H1 (cell line): Measurements from ENCODE around the gene KCTD20. TPM values are rescaled to one million over a fixed set of nuclear protein-coding genes. Genes with fewer than 3 reads are reported as not detected.

Experiments used
- CTCF ChIA-PET: fragments of 300-600 bp; sonication (Branson Sonifier 250); formaldehyde crosslinking; loops from one replicate; lab custom pipeline; 2021; ENCODE audit not compliant: partially characterized antibody; lab: Charles Lee
- POLR2A ChIA-PET: fragments of 300-600 bp; sonication (Branson Sonifier 250); formaldehyde crosslinking; loops from one replicate; lab custom pipeline; 2021; ENCODE audit warnings: inconsistent platforms; ENCODE audit not compliant: partially characterized antibody; lab: Charles Lee
- DNase-seq, 2 experiments: peaks; one replicate each; pipeline versions ENCODE4 v3.0.0 to v3.0.0-alpha.2; 2010 to 2022; ENCODE audit warnings: low spot score in 2 of 2, low read depth in 1 of 2, mixed read lengths in 1 of 2
- FAIRE-seq: peaks from 2 replicates; lab custom pipeline; 2011; peaks lifted over from hg19 to GRCh38; lab: Jason Lieb, UNC
- H2AFZ ChIP-seq: 2 replicates; pipeline ENCODE4 v1.8.1; 2012; ENCODE audit warnings: low read length, inconsistent platforms
- H2AK5ac ChIP-seq: 2 replicates; pipeline ENCODE4 v1.6.1; 2013; ENCODE audit warnings: low read depth, low read length
- H2BK120ac ChIP-seq: replicated peaks from 2 replicates; pipeline ENCODE3; 2013; ENCODE audit warnings: low read depth, low read length, inconsistent platforms
- H2BK12ac ChIP-seq: 2 replicates; pipeline ENCODE4 v1.6.1; 2013; ENCODE audit warnings: low read depth, low read length
- H2BK15ac ChIP-seq: 2 replicates; pipeline ENCODE4 v1.6.1; 2013; ENCODE audit warnings: low read length
- H2BK20ac ChIP-seq: 2 replicates; pipeline ENCODE4 v1.6.1; 2013; ENCODE audit warnings: low read length
- H2BK5ac ChIP-seq: 2 replicates; pipeline ENCODE4 v1.6.1; 2013; ENCODE audit warnings: low read depth, low read length
- H3K14ac ChIP-seq: 2 replicates; pipeline ENCODE4 v1.6.1; 2013; ENCODE audit warnings: inconsistent platforms; ENCODE audit not compliant: insufficient read length
- H3K18ac ChIP-seq: 2 replicates; pipeline ENCODE4 v1.6.1; 2013; ENCODE audit warnings: low read length; ENCODE audit errors: extremely low read depth
- H3K23ac ChIP-seq: 2 replicates; pipeline ENCODE4 v1.6.1; 2013; ENCODE audit warnings: inconsistent platforms; ENCODE audit not compliant: insufficient read length
- H3K23me2 ChIP-seq: 2 replicates; pipeline ENCODE4 v1.6.1; 2013; ENCODE audit warnings: low read depth, low read length
- H3K27ac ChIP-seq: 2 replicates; pipeline ENCODE4 v1.6.1; 2011; ENCODE audit warnings: low read depth, low read length, inconsistent platforms
- H3K27me3 ChIP-seq, 4 experiments: replicated peaks in 1 of 4; 1 replicate in 1 of 4; 2 replicates in 3 of 4; pipeline versions ENCODE4 v1.6.1 to v1.8.1; 2011 to 2013; ENCODE audit warnings: low read length in 3 of 4, mild to moderate bottlenecking in 3 of 4, inconsistent platforms in 2 of 4, mixed read lengths in 2 of 4, moderate library complexity in 1 of 4; ENCODE audit not compliant: control insufficient read depth in 3 of 4, insufficient read depth in 3 of 4; ENCODE audit errors: extremely low read depth in 1 of 4
- H3K36me3 ChIP-seq, 4 experiments: 2 replicates each; pipeline versions ENCODE4 v1.6.1 to v1.8.1; 2011 to 2013; ENCODE audit warnings: mild to moderate bottlenecking in 4 of 4, low read length in 3 of 4, moderate library complexity in 2 of 4, control low read depth in 1 of 4, inconsistent platforms in 1 of 4; ENCODE audit not compliant: insufficient read depth in 4 of 4, control insufficient read depth in 2 of 4
- H3K4ac ChIP-seq: replicated peaks from 2 replicates; pipeline ENCODE3; 2013; ENCODE audit warnings: low read length, low read depth, mixed read lengths, inconsistent platforms; ENCODE audit not compliant: insufficient read length
- H3K4me1 ChIP-seq, 4 experiments: replicated peaks in 1 of 4; 1 replicate in 1 of 4; 2 replicates in 3 of 4; pipeline versions ENCODE4 v1.6.1 to v1.8.1; 2011 to 2013; ENCODE audit warnings: low read length in 3 of 4, inconsistent platforms in 2 of 4, mixed read lengths in 1 of 4; ENCODE audit not compliant: insufficient read depth in 4 of 4, control insufficient read depth in 3 of 4
- H3K4me2 ChIP-seq, 2 experiments: 2 replicates each; pipeline versions ENCODE4 v1.6.1 to v1.8.1; 2011 to 2013; ENCODE audit warnings: low read depth in 2 of 2, low read length in 2 of 2, control low read depth in 1 of 2, inconsistent platforms in 1 of 2, mild to moderate bottlenecking in 1 of 2; ENCODE audit not compliant: insufficient read depth in 1 of 2
- H3K4me3 ChIP-seq, 4 experiments: fragments of 200-600, 300-600 bp in 1 of 4; sonication (generic), shearing (Covaris generic), sonication (Bioruptor Twin) in 1 of 4; 2 replicates each; pipeline versions ENCODE4 v1.5.1 to v1.8.1; 2011 to 2016; ENCODE audit warnings: low read length in 4 of 4, low read depth in 3 of 4, control low read depth in 2 of 4, inconsistent platforms in 2 of 4, mild to moderate bottlenecking in 2 of 4, mixed read lengths in 1 of 4, moderate library complexity in 1 of 4; ENCODE audit not compliant: insufficient read depth in 2 of 4; ENCODE audit errors: extremely low read depth in 1 of 4
- H3K56ac ChIP-seq: replicated peaks from 2 replicates; pipeline ENCODE3; 2013; ENCODE audit warnings: low read depth, mild to moderate bottlenecking, mixed read lengths, low read length, inconsistent platforms; ENCODE audit not compliant: insufficient read length
- H3K79me1 ChIP-seq: 2 replicates; pipeline ENCODE4 v1.6.1; 2013; ENCODE audit warnings: low read depth, low read length, control low read depth
- H3K79me2 ChIP-seq, 2 experiments: 2 replicates each; pipeline versions ENCODE4 v1.6.1 to v1.8.1; 2012 to 2013; ENCODE audit warnings: low read length in 2 of 2, mild to moderate bottlenecking in 2 of 2, inconsistent platforms in 1 of 2; ENCODE audit not compliant: insufficient read depth in 2 of 2, control insufficient read depth in 1 of 2
- H3K9ac ChIP-seq, 4 experiments: replicated peaks in 1 of 4; 1 replicate in 1 of 4; 2 replicates in 3 of 4; pipeline versions ENCODE4 v1.6.1 to v1.8.1; 2011 to 2013; ENCODE audit warnings: low read depth in 3 of 4, low read length in 3 of 4, control low read depth in 2 of 4, mild to moderate bottlenecking in 2 of 4, moderate library complexity in 2 of 4, inconsistent platforms in 1 of 4; ENCODE audit errors: extremely low read depth in 1 of 4
- H3K9me3 ChIP-seq, 2 experiments: 2 replicates each; pipeline versions ENCODE4 v1.6.1 to v1.8.1; 2012 to 2013; ENCODE audit warnings: mild to moderate bottlenecking in 2 of 2, moderate library complexity in 2 of 2, control low read depth in 1 of 2, inconsistent platforms in 1 of 2, low read depth in 1 of 2, low read length in 1 of 2, mixed read lengths in 1 of 2; ENCODE audit not compliant: insufficient read depth in 2 of 2
- H4K20me1 ChIP-seq, 2 experiments: replicated peaks in 1 of 2; 2 replicates each; pipeline versions ENCODE3 to v1.8.1; 2011 to 2013; ENCODE audit warnings: inconsistent platforms in 2 of 2, low read length in 2 of 2, mild to moderate bottlenecking in 1 of 2; ENCODE audit not compliant: insufficient read depth in 2 of 2, control insufficient read depth in 1 of 2
- H4K5ac ChIP-seq: 2 replicates; pipeline ENCODE4 v1.6.1; 2013; ENCODE audit warnings: low read length, low read depth, mixed read lengths, inconsistent platforms; ENCODE audit not compliant: insufficient read length
- H4K8ac ChIP-seq: 2 replicates; pipeline ENCODE4 v1.8.0; 2013; ENCODE audit warnings: mild to moderate bottlenecking, moderate library complexity, low read length, inconsistent platforms; ENCODE audit not compliant: insufficient read depth; ENCODE audit errors: extremely low read depth
- H4K91ac ChIP-seq: replicated peaks from 2 replicates; pipeline ENCODE3; 2013; ENCODE audit warnings: low read length, mixed read lengths, inconsistent platforms; ENCODE audit not compliant: insufficient read length
- BCL11A ChIP-seq, 2 experiments: IDR thresholded peaks; one replicate each; pipeline ENCODE4 v1.6.1; 2011; ENCODE audit warnings: low read depth in 2 of 2, low read length in 2 of 2, mild to moderate bottlenecking in 2 of 2
- EZH2 ChIP-seq: fragments of 200-600 bp; sonication (generic); IDR thresholded peaks from 2 replicates; pipeline ENCODE4 v1.7.1; 2012; ENCODE audit warnings: low read depth, mild to moderate bottlenecking, moderate library complexity, low read length, inconsistent platforms; ENCODE audit not compliant: severe bottlenecking
- POU5F1 ChIP-seq: IDR thresholded peaks from 2 replicates; pipeline ENCODE4 v1.6.1; 2011; ENCODE audit warnings: low read depth, mild to moderate bottlenecking, low read length, moderate library complexity
- RNF2 ChIP-seq: fragments of 200-900, 300-1000 bp; sonication (generic); IDR thresholded peaks from 2 replicates; pipeline ENCODE4 v1.7.1; 2016; ENCODE audit warnings: borderline replicate concordance, low read depth, mild to moderate bottlenecking, antibody characterized with exemption, low read length; ENCODE audit not compliant: poor library complexity, severe bottlenecking; ENCODE audit errors: missing control alignments
- SP2 ChIP-seq: IDR thresholded peaks from 2 replicates; pipeline ENCODE4 v1.6.1; 2012; ENCODE audit warnings: mild to moderate bottlenecking, low read length, inconsistent platforms
- TAF1 ChIP-seq: IDR thresholded peaks from 2 replicates; pipeline ENCODE4 v1.6.1; 2011; ENCODE audit warnings: mild to moderate bottlenecking, low read depth, low read length
- WGBS, 2 experiments: shearing (Covaris generic) in 1 of 2; methylation state at CpG; one replicate each; pipeline versions ENCODE4 v1.1.6 to v1.1.7; 2013 to 2015; ENCODE audit warnings: low lambda C conversion rate in 2 of 2, mixed read lengths in 2 of 2, inconsistent platforms in 1 of 2, low coverage in 1 of 2, missing lambda C conversion rate in 1 of 2; ENCODE audit not compliant: insufficient replicate concordance in 2 of 2, insufficient coverage in 1 of 2, insufficient read length in 1 of 2; ENCODE audit errors: extremely low coverage in 1 of 2, missing lambda C conversion rate in 1 of 2; 5-methylcytosine and 5-hydroxymethylcytosine counted together
- polyA plus RNA-seq, 7 experiments: library from polyadenylated mRNA; depleted of rRNA in 3 of 7; stranded (reverse) in 5 of 7; unstranded in 2 of 7; fragments of >200 nt in 5 of 7; fragments of 200-250 nt in 2 of 7; gene quantifications; 1 replicate in 5 of 7; 2 replicates in 1 of 7; 4 replicates in 1 of 7; pipeline versions ENCODE4 v1.2.1 to v1.2.3, GENCODE V29; 2011 to 2013; ENCODE audit warnings: missing spikeins in 2 of 7, mixed read lengths in 2 of 7
- total RNA-seq: library from RNA; stranded (reverse); fragmentation: NEBNext Ultra II Directional; extraction: Animal tissue kit (Norgen Biotek cat#: 25700); gene quantifications from 2 replicates; pipeline ENCODE4 v1.2.1, GENCODE V29; 2021

The KCTD20 gene
- total and polyA plus RNA-seq, 2 of the 8 experiments (the other 6 are each of a cell fraction or from before 2014, with no cell fraction given), result 10.1 to 26.2 TPM

DNA sequence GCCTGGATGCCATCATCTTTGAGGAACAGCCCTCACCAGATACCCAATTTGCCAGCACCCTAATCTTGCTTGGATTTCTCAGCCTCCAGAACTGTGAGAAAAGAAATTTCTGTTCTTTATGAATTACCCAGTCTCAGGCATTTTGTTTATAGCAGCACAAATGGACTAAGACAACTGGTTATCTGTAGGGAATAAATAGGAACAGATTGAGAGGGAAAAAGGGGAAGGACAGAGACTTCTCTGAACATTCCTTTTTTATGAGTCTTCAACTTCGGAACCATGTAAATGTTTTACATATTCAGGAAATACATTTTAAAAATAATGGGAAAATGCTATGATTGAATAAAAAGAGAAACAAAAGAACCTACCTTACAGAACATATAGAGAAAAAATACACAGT, 20.9 kb downstream of the KCTD20 start:
- H3K18ac ChIP-seq, result no peak overlapping the region
- H4K5ac ChIP-seq, result no peak overlapping the region
- no peak overlapping the region for H3K14ac ChIP-seq
- no peak overlapping the region for H3K9ac ChIP-seq
- no peaks in the 10 kb centered on the region for H3K23me2 ChIP-seq
- H3K36me3 ChIP-seq, result no peaks in the 10 kb centered on the region
- H3K56ac ChIP-seq, result no peak overlapping the region
- no peak overlapping the region for H3K4ac ChIP-seq
- no peak overlapping the region for H3K4me2 ChIP-seq
- H3K4me1 ChIP-seq, result peaks cover 0 to 5% (median 0%) of the 10 kb centered on the region in 4 experiments; a peak in 1 of 7 replicates
- no peak overlapping the region for H2BK5ac ChIP-seq
- no peaks in the 10 kb centered on the region for H3K79me1 ChIP-seq
- FAIRE-seq (no peak), DNase-seq (no peak)
- no peaks in the 10 kb centered on the region for H4K20me1 ChIP-seq
- no peak overlapping the region for H2BK20ac ChIP-seq
- H3K79me2 ChIP-seq, result peaks cover 0 to 69% of the 10 kb centered on the region in 2 experiments; a peak in 3 of 4 replicates
- no peak overlapping the region for H3K23ac ChIP-seq
- H2AK5ac ChIP-seq, result no peak overlapping the region
- no peak overlapping the region for H2BK15ac ChIP-seq
- no peaks in the 10 kb centered on the region for H3K27me3 ChIP-seq
- H3K9me3 ChIP-seq, result no peaks in the 10 kb centered on the region
- H4K91ac ChIP-seq, result no peak overlapping the region
- H2AFZ ChIP-seq, result no peak overlapping the region
- no peak for TF ChIP-seq TAF1
- TF ChIP-seq POU5F1, result no peak
- TF ChIP-seq EZH2, result no peak
- TF ChIP-seq BCL11A (IDR thresholded peaks at IDR 0.05; ENCODE audit: low read depth in 2 of 2, low read length in 2 of 2), result no peak
- no peak for TF ChIP-seq RNF2
- no peak for TF ChIP-seq SP2
- no peak overlapping the region for H4K8ac ChIP-seq
- POLR2A ChIA-PET, result no interaction called here
- H2BK12ac ChIP-seq, result no peak overlapping the region
- CTCF ChIA-PET, result no interaction called here
- no peak overlapping the region for H3K4me3 ChIP-seq
- 86% methylated on average over 1 of the region's 1 CpG; no CpG with 5 or more reads in 1 of the 2 experiments for WGBS, 2 experiments
- no peak overlapping the region for H2BK120ac ChIP-seq
- H3K27ac ChIP-seq, result no peak overlapping the region
